ENCODE data around the gene SALL1. TPM values are rescaled to one million over a fixed set of nuclear protein-coding genes. Genes with fewer than 3 reads are reported as not detected.

Gene SALL1
- polyA plus RNA-seq = not detected

- Mint-ChIP-seq H3K4me3 (no peak within 1 kb of the TSS), H3K27ac (no peak within 1 kb of the TSS), H3K27me3 (ENCODE audit: low read depth in 3 of 3) (peaks cover 11 to 31% (median 28%) of the 10 kb centered on the region in 3 donors), H3K9me3 (peaks cover 0 to 8% (median 2%) of the 10 kb centered on the region in 6 donors), H3K4me1 (peaks cover 0 to 7% of the 10 kb centered on the region in 2 donors), H3K36me3 (peaks cover 0 to 11% (median 5%) of the 10 kb centered on the region in 3 donors)
- DNase-seq = no peak
Observed at GRCh38 chr16:51150888-51151320, at the start of gene SALL1. SALL1 (minus strand) TSS chr16:51151270; CDS start chr16:51151241, 29 bp downstream.

GRCh38 chr16:51200793-51201192, 49.7 kb upstream of the SALL1 start:
- no peak overlapping the region for H3K27ac Mint-ChIP-seq
- no peaks in the 10 kb centered on the region for H3K36me3 Mint-ChIP-seq
- peaks cover 0 to 2% (median 0%) of the 10 kb centered on the region in 3 donors for H3K27me3 Mint-ChIP-seq (ENCODE audit: low read depth in 3 of 3)
- peaks cover 0 to 23% (median 4%) of the 10 kb centered on the region in 6 donors for H3K9me3 Mint-ChIP-seq
- no peak overlapping the region for H3K4me3 Mint-ChIP-seq
- H3K4me1 Mint-ChIP-seq = no peaks in the 10 kb centered on the region
- no peak for DNase-seq

DNA sequence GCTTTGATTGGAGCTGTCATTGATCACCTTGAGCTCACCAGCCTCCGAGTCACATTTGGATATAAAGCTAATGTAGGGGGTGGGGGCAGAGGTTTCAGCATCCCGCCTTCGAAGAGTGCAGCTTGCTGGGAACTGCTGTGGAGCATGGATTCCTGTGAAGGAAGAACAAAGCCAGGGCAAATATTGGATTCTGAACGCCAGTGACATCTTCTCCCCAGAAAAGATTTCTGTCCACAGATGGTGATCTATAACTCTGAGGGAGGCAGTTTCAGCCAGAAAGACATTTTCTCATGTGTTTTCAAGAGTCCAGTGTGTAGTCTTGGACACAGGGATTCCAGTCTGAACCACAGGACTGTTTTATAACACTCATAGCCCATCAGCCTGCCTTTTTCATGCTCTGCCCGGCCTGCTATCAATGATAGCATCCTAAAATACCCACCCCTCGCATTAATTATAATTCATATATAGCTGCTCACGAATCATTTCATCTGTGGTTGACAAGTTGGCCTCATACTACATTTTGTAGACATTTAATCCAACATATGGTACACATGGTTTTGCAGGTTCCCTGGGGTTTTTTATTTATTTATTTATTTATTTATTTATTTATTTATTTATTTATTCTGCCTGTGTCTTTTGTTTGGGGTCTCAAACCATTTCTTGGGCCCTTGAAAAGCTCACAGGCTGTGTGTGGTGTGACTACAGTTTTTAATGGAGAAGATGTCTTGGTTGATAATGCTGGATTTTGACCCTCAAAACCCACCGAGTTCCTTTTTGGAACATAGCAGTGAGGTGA, 47.1 kb upstream of the SALL1 start:
- Mint-ChIP-seq H3K27me3 (ENCODE audit: low read depth in 3 of 3) (peaks cover 0 to 2% (median 2%) of the 10 kb centered on the region in 3 donors), H3K4me1 (no peaks in the 10 kb centered on the region), H3K9me3 (peaks cover 0 to 11% (median 4%) of the 10 kb centered on the region in 6 donors), H3K36me3 (no peaks in the 10 kb centered on the region), H3K4me3 (no peak overlapping the region), H3K27ac (no peak overlapping the region)
- DNase-seq = no peak

DNA sequence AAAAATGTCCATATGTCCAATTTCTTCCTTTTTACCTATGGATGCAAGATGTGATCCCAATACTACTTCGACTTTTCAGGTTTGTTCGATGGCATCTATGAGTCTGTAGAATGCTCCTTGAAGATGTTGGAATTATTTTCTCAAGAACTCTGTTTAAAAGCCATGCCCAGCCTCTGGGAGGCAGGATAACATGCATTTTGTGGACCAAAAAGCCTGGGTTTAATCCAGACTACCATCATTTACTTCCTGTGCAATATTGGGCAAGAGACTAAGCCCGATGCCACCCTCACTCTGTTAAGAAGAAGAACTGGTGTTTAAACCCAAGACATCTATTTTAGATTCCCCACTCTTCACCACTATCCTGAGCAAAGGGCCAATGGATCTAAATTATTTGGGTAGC, 42.8 kb upstream of the SALL1 start:
- Mint-ChIP-seq H3K4me1 (no peaks in the 10 kb centered on the region), H3K9me3 (peaks cover 0 to 2% (median 0%) of the 10 kb centered on the region in 6 donors), H3K27me3 (ENCODE audit: low read depth in 3 of 3) (peaks cover 2 to 4% (median 2%) of the 10 kb centered on the region in 3 donors), H3K36me3 (no peaks in the 10 kb centered on the region), H3K27ac (no peak overlapping the region), H3K4me3 (no peak overlapping the region)
- no peak for DNase-seq

DNA sequence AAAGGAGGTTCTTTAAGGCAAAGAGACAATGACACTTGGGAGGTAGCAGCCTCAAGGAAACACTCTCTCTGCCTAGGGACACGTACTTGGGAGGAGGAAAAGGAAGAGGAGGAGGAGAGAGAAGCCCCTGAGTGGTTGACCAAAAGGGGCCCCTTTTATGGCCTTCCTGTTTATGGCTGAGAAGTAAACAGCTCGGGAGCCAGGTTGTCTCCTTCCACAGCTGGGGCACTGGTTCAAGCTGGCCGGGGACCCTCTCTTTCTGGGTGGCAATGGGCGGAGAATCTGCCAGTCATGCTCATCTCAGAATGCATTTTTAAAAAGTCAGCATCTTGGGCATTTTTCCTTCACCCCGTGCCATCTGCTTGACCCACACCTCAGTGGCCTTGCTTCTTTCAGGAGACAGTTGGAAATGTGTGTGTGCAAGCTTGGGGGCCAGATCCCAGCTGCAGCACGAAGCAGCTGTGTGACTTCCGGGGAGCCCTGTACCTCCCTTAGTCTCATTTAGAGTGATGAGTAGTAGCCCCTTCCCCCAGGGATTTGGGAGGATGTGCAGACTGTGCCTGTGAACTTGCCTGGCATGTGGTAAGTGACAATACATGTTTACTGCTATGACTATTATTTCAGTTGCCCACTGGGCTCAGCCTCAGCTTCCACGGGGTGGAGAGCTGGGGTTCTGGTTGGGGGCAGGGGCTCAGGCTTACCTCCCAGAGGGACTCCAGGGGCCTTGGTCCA, 33.8 kb upstream of the SALL1 start:
- Mint-ChIP-seq H3K9me3 (peaks cover 0 to 2% (median 0%) of the 10 kb centered on the region in 6 donors), H3K36me3 (no peaks in the 10 kb centered on the region), H3K27me3 (ENCODE audit: low read depth in 3 of 3) (peaks cover 2 to 4% (median 3%) of the 10 kb centered on the region in 3 donors), H3K4me1 (no peaks in the 10 kb centered on the region), H3K4me3 (no peak overlapping the region), H3K27ac (no peak overlapping the region)
- DNase-seq = no peak

GRCh38 chr16:51181503-51181811, 30.4 kb upstream of the SALL1 start:
- H3K36me3 Mint-ChIP-seq = no peaks in the 10 kb centered on the region
- peaks cover 0 to 2% (median 0%) of the 10 kb centered on the region in 6 donors for H3K9me3 Mint-ChIP-seq
- peaks cover 0 to 4% (median 3%) of the 10 kb centered on the region in 3 donors for H3K27me3 Mint-ChIP-seq (ENCODE audit: low read depth in 3 of 3)
- no peak overlapping the region for H3K27ac Mint-ChIP-seq
- no peaks in the 10 kb centered on the region for H3K4me1 Mint-ChIP-seq
- DNase-seq = no peak
- H3K4me3 Mint-ChIP-seq = no peak overlapping the region

DNA sequence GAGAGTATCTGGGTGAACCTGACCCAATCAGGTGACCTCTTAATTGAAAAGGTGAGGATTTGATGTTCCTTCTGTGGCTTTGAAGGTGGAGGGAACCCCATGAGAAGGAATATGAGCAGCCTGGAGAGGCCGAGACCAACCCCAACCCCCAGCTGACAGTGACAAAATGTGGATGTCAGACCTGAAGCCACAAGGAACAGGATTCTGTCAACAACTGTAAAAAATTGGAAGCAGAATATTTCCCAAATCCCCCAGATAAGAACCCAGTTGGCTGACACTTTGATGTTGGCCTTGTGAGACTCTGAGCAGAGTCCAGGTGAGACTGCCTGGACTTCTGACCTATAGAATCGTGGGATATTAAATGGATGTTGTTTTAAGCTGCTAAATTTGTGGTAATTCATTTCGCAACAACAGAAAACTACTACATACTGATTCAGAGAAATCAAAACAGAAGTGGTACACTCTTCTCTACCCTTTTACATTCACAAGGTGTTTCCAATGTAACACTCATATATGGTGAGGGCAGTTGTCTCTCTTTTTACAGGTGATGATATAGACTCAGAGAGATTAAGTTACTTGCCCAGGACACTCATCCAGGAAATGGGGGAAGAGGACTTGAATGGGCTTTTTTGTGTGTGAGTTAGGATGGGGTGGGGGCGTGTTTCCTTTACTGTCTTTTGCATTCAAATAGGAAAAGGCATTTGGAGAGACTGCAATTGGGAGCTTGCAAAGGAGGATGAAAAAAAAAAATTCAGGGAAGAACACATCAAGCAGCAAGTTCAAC, 29.8 kb upstream of the SALL1 start:
- Mint-ChIP-seq H3K36me3 (no peaks in the 10 kb centered on the region), H3K27ac (no peak overlapping the region), H3K4me1 (no peaks in the 10 kb centered on the region), H3K4me3 (no peak overlapping the region), H3K27me3 (ENCODE audit: low read depth in 3 of 3) (peaks cover 0 to 4% (median 3%) of the 10 kb centered on the region in 3 donors), H3K9me3 (peaks cover 0 to 2% (median 0%) of the 10 kb centered on the region in 6 donors)
- DNase-seq = no peak

GRCh38 chr16:51175081-51175480, 24.0 kb upstream of the SALL1 start:
- H3K4me3 Mint-ChIP-seq = no peak overlapping the region
- H3K27ac Mint-ChIP-seq = no peak overlapping the region
- H3K36me3 Mint-ChIP-seq = no peaks in the 10 kb centered on the region
- no peak for DNase-seq
- no peaks in the 10 kb centered on the region for H3K9me3 Mint-ChIP-seq
- peaks cover 0 to 3% (median 3%) of the 10 kb centered on the region in 3 donors for H3K27me3 Mint-ChIP-seq (ENCODE audit: low read depth in 3 of 3)
- no peaks in the 10 kb centered on the region for H3K4me1 Mint-ChIP-seq

DNA sequence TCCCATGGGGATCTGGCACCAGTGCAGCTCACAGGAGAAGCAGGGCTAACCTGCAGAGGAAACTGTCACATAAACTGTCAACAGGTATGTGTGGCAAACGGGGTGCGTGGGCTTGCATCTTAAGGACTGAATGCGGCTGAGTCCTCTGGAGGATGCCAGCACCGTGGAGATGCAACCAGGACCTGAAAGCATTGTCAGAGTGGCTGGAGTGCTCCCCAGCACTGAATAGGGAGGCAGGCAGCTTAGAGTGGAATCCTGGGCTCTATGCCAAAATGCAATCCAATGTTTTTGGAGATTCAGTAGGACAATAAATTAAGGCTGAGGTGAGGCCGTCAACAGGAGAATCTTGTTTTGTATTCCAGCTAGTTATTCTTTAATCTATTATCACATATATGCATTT, 21.3 kb upstream of the SALL1 start:
- Mint-ChIP-seq H3K4me3 (no peak overlapping the region), H3K4me1 (no peaks in the 10 kb centered on the region), H3K9me3 (peaks cover 0 to 3% (median 0%) of the 10 kb centered on the region in 6 donors), H3K36me3 (no peaks in the 10 kb centered on the region), H3K27ac (no peak overlapping the region), H3K27me3 (ENCODE audit: low read depth in 3 of 3) (peaks cover 0 to 3% (median 3%) of the 10 kb centered on the region in 3 donors)
- no peak for DNase-seq

GRCh38 chr16:51168755-51169154, 17.7 kb upstream of the SALL1 start:
- H3K4me1 Mint-ChIP-seq = no peaks in the 10 kb centered on the region

GRCh38 chr16:51167170-51167895, 16.3 kb upstream of the SALL1 start:
- Mint-ChIP-seq H3K36me3 (no peaks in the 10 kb centered on the region), H3K4me1 (no peaks in the 10 kb centered on the region), H3K27ac (no peak overlapping the region), H3K27me3 (ENCODE audit: low read depth in 3 of 3) (peaks cover 0 to 4% (median 0%) of the 10 kb centered on the region in 3 donors), H3K9me3 (peaks cover 0 to 13% (median 0%) of the 10 kb centered on the region in 6 donors), H3K4me3 (no peak overlapping the region)
- DNase-seq = no peak

More at GRCh38 chr16:51168755-51169154, 17.7 kb upstream of the SALL1 start:
- Mint-ChIP-seq H3K27me3 (ENCODE audit: low read depth in 3 of 3) (peaks cover 0 to 4% (median 0%) of the 10 kb centered on the region in 3 donors), H3K4me3 (no peak overlapping the region), H3K27ac (no peak overlapping the region), H3K9me3 (peaks cover 0 to 8% (median 0%) of the 10 kb centered on the region in 6 donors), H3K36me3 (no peaks in the 10 kb centered on the region)
- no peak for DNase-seq

DNA sequence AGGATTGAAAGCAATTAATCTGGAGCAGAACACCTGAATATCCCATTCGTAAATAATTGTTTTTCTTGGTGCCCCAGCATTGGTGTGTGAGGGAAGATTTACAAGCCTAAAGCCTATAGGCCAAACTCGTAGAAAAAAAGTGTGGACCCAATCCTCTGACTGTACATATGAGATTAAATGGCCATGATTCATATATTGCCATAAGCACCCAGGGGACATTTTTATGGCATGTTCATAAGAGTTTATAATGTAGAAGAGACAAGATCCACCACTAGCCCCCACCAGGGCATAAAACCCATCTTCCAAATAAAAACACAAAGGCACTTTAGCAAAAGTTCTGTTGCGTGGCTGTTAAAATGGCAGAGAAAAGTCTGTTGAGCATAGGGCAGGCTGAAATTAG, 15.5 kb upstream of the SALL1 start:
- Mint-ChIP-seq H3K9me3 (peaks cover 0 to 13% (median 0%) of the 10 kb centered on the region in 6 donors), H3K36me3 (no peaks in the 10 kb centered on the region), H3K27me3 (ENCODE audit: low read depth in 3 of 3) (peaks cover 0 to 4% (median 2%) of the 10 kb centered on the region in 3 donors), H3K4me1 (no peaks in the 10 kb centered on the region), H3K27ac (no peak overlapping the region), H3K4me3 (no peak overlapping the region)
- DNase-seq = no peak

DNA sequence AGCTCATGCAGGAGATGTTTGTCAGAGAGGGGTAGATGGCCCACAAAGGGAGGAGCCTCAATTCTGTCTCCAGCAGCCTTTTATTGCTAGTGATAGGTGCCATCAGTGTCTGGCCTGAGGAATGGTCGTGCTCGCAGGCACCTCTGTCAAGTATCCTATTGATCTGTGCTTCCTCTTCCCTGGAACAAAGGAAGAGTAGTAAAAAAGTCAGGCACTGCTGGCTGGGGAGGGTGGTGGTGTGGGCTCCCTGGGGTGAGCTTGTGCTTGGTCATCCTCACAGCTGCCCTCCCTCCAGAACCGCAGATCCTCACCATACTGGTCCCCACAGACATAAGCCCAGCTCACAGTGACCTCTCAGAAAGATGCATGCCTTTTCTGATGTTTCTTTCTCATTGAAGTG, 15.0 kb upstream of the SALL1 start:
- no peak overlapping the region for H3K27ac Mint-ChIP-seq

More for the DNA sequence above, 15.0 kb upstream of the SALL1 start:
- Mint-ChIP-seq H3K4me3 (no peak overlapping the region), H3K36me3 (no peaks in the 10 kb centered on the region), H3K9me3 (peaks cover 0 to 13% (median 0%) of the 10 kb centered on the region in 6 donors), H3K4me1 (no peaks in the 10 kb centered on the region), H3K27me3 (ENCODE audit: low read depth in 3 of 3) (peaks cover 0 to 6% (median 5%) of the 10 kb centered on the region in 3 donors)
- DNase-seq = no peak

All from immature natural killer cell (primary cell).